Suppressor macrophage (primary cell): Measurements from ENCODE around the gene PLSCR3.
A peak's percentile ranks its signal among the peaks of the same experiment; 100 is the strongest.

Experiments
- DNase-seq, 4 experiments: peaks; one replicate each; pipeline ENCODE4 v3.0.0-alpha.2; 2020 to 2022
- total RNA-seq, 17 experiments: gene quantifications; one replicate each; lab custom pipeline; 2026; ENCODE audit warnings: mixed read lengths in 6 of 17, inconsistent platforms in 3 of 17; lab: John Stamatoyannopoulos, UW

PLSCR3 gene
- total RNA-seq, result 0 to 0.44 (median 0) reads per million in 17 experiments

GRCh38 chr17:7394452-7395191, at the start of gene PLSCR3:
Gene PLSCR3 (minus strand): TSS chr17:7394525. CDS start chr17:7394110, 415 bp downstream.
- DNase-seq, result peak; percentile 85 to 95 (median 93)

GRCh38 chr17:7443499-7444485, 49.5 kb upstream of the PLSCR3 start:
- DNase-seq, result no peak

- DNase-seq, result no peak
These were observed 47.8 kb upstream of the PLSCR3 start for GRCh38 chr17:7442142-7442541.

- no peak for DNase-seq
These were observed 46.9 kb upstream of the PLSCR3 start for GRCh38 chr17:7441266-7441665.

GRCh38 chr17:7440834-7441195, 46.5 kb upstream of the PLSCR3 start:
- peak in 2 of 4 experiments; percentile 24 to 29 for DNase-seq

- DNase-seq, result peak; percentile 31 to 71 (median 56)
These were observed 45.9 kb upstream of the PLSCR3 start for GRCh38 chr17:7440113-7440833.

- DNase-seq, result peak in 1 of 4 experiments; percentile 24
These were observed 45.3 kb upstream of the PLSCR3 start, which contains the start of gene FGF11 for GRCh38 chr17:7439462-7440112. Gene FGF11 (plus strand): TSS chr17:7439512. CDS start chr17:7439621, 109 bp downstream.

- DNase-seq, result no peak
These were observed 44.5 kb upstream of the PLSCR3 start for GRCh38 chr17:7438656-7439460.

- DNase-seq, result peak; percentile 63 to 91 (median 78)
These were observed 43.8 kb upstream of the PLSCR3 start for GRCh38 chr17:7437950-7438614.

GRCh38 chr17:7437369-7437863, 43.1 kb upstream of the PLSCR3 start:
- no peak for DNase-seq

- DNase-seq, result peak; percentile 86 to 95 (median 90)
These were observed 42.4 kb upstream of the PLSCR3 start for GRCh38 chr17:7436556-7437368.

- DNase-seq, result peak; percentile 57 to 80 (median 68)
These were observed 41.6 kb upstream of the PLSCR3 start for GRCh38 chr17:7435676-7436555.

- no peak for DNase-seq
These were observed 38.0 kb upstream of the PLSCR3 start for GRCh38 chr17:7432296-7432695.

GRCh38 chr17:7431231-7431630, 36.9 kb upstream of the PLSCR3 start:
- no peak for DNase-seq

GRCh38 chr17:7429722-7430121, 35.4 kb upstream of the PLSCR3 start:
- no peak for DNase-seq

- no peak for DNase-seq
These were observed 34.2 kb upstream of the PLSCR3 start, which contains the start of gene SPEM3 for GRCh38 chr17:7428557-7428956. Gene SPEM3 (plus strand): TSS chr17:7428857. CDS start chr17:7428903, 46 bp downstream.

- no peak for DNase-seq
These were observed 33.2 kb upstream of the PLSCR3 start for GRCh38 chr17:7427549-7427948.

- no peak for DNase-seq
These were observed 32.7 kb upstream of the PLSCR3 start for GRCh38 chr17:7426896-7427489.
